SU-DHL-6 (cell line): ENCODE data around the gene NIPAL4.

Experiments
- EZH2phosphoT487 ChIP-seq: fragments of 200-600 bp; sonication (generic), shearing (Covaris generic); conservative IDR thresholded peaks from 2 replicates; pipeline ENCODE4 v1.6.1; 2018; ENCODE audit warnings: mild to moderate bottlenecking, antibody characterized with exemption, low read length, moderate library complexity, mixed read lengths
- TF ChIP-seq, protein P1 (sequence below): fragments of 200-600 bp; sonication (generic); IDR thresholded peaks from one replicate; pipeline ENCODE4 v1.5.1; 2017; ENCODE audit warnings: antibody characterized with exemption, mild to moderate bottlenecking, low read length, moderate library complexity; ENCODE audit not compliant: insufficient read depth, poor library complexity, severe bottlenecking

DNA sequence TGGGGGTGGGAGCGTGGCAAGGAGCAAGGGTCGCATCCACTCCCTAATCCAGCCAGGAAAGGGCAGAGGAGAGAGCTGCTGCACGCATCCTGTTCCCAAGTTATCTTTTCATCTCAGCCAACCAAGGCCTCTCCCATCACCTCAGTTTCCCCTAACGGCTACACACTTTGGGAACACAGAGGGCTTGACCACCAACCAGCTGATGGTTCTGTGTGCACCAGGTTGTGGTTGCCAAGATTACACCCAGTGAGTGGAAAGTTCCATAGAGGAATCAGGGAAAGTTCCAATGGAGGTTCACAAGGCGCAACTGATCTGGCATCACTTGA, 61.7 kb downstream of the NIPAL4 start:
- TF ChIP-seq, protein P1, sequence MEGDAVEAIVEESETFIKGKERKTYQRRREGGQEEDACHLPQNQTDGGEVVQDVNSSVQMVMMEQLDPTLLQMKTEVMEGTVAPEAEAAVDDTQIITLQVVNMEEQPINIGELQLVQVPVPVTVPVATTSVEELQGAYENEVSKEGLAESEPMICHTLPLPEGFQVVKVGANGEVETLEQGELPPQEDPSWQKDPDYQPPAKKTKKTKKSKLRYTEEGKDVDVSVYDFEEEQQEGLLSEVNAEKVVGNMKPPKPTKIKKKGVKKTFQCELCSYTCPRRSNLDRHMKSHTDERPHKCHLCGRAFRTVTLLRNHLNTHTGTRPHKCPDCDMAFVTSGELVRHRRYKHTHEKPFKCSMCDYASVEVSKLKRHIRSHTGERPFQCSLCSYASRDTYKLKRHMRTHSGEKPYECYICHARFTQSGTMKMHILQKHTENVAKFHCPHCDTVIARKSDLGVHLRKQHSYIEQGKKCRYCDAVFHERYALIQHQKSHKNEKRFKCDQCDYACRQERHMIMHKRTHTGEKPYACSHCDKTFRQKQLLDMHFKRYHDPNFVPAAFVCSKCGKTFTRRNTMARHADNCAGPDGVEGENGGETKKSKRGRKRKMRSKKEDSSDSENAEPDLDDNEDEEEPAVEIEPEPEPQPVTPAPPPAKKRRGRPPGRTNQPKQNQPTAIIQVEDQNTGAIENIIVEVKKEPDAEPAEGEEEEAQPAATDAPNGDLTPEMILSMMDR = no peak
- no peak for TF ChIP-seq EZH2phosphoT487
